Pancreas (tissue), 10 donors: ENCODE data around the gene DUSP12. TPM values are rescaled to one million over a fixed set of nuclear protein-coding genes. Genes with fewer than 3 reads are reported as not detected.

Experiments used
- ATAC-seq, 4 donors: fragments of 200-7000 bp; cut with Tn5 transposase; one replicate each; pipeline versions ENCODE4 v1.8.0 to v1.9.1; 2020; ENCODE audit warnings: mild to moderate bottlenecking in 4 of 4, moderate library complexity in 4 of 4
- DNase-seq, 6 donors: peaks; one replicate each; pipeline ENCODE4 v3.0.0-alpha.2; 2020
- FAIRE-seq: peaks from 2 replicates; lab custom pipeline; 2012; peaks lifted over from hg19 to GRCh38; lab: Jason Lieb, UNC
- H3K27ac ChIP-seq, 4 donors: fragments of 200-600 bp; sonication (generic); 1 replicate in 3 of 4; 2 replicates in 1 of 4; pipeline versions ENCODE4 v1.5.0 to v1.8.0; 2020
- H3K27me3 ChIP-seq, 4 donors: fragments of 200-600 bp; one replicate each; pipeline ENCODE4 v1.8.0; 2021
- H3K36me3 ChIP-seq, 3 donors: fragments of 200-600 bp; sonication (generic) in 1 of 3; one replicate each; pipeline versions ENCODE4 v1.5.0 to v1.8.0; 2020 to 2021
- H3K4me1 ChIP-seq, 3 donors: fragments of 200-600 bp; one replicate each; pipeline ENCODE4 v1.8.0; 2021
- H3K4me3 ChIP-seq, 4 donors: fragments of 200-600 bp; sonication (generic) in 2 of 4; one replicate each; pipeline versions ENCODE4 v1.5.0 to v1.8.0; 2020 to 2021
- H3K9me3 ChIP-seq, 4 donors: fragments of 200-600 bp; one replicate each; pipeline ENCODE4 v1.8.0; 2021
- WGBS, 2 donors: extraction: QIAGEN DNeasy Blood & Tissue Kit; methylation state at CpG; one replicate each; pipeline ENCODE4 v1.1.7; 2013; 5-methylcytosine and 5-hydroxymethylcytosine counted together
- intact Hi-C, 3 donors: fragments of 100-400 bp; cut with DNase I; formaldehyde crosslinking; loops; one replicate each; pipeline versions ENCODE4 v1.11.1 to v1.14.2; 2022
- polyA plus RNA-seq, 2 donors: library from polyadenylated mRNA; stranded (reverse); fragments of 200-250 nt; gene quantifications; one replicate each; pipeline ENCODE4 v1.2.3, GENCODE V29; 2013
- total RNA-seq, 6 donors: library from RNA; stranded (reverse); fragmentation: NEBNext Ultra II Directional in 4 of 6; extraction: Animal tissue kit (Norgen Biotek cat#: 25700) in 4 of 6; gene quantifications; one replicate each; pipeline versions ENCODE4 v1.2.1 to v1.2.4, GENCODE V29; 2021 to 2023
- TF ChIP-seq, protein P1 (sequence below), 4 donors: fragments of 200-600 bp; sonication (generic) in 3 of 4; IDR thresholded peaks; one replicate each; pipeline versions ENCODE4 v1.5.0 to v1.8.0; 2021; ENCODE audit warnings: antibody characterized with exemption in 4 of 4
- donor health status: healthy with polysubstance abuse.
- donor health status: DM: no; HTN: no; CAD: no; lungs with moderate emphysema.
- donor health status: DM: no; HTN: no; CAD: no.
- donor health status: control.
- donor health status: control.
- donor health status: Bipolar disorder and iron deficiency.
- donor health status: DM: yes; HTN: yes; CAD: no.
- donor health status: DM: no; HTN: no; CAD: no.
- donor health status: DM: no; HTN: no; CAD: no.
- donor health status: DM: yes; HTN: yes; CAD: no.

Gene DUSP12
- total and polyA plus RNA-seq, 8 donors: 5.7 to 16.0 (median 9.1) TPM

GRCh38 chr1:161718559-161719324 is 30.8 kb upstream of the DUSP12 start:
- WGBS, 2 donors: 71 to 84% methylated on average over 8 of the region's 8 CpGs
- H3K27ac ChIP-seq: no peak overlapping the region
- no peaks in the 10 kb centered on the region for H3K9me3 ChIP-seq
- intact Hi-C loops: no loop called here
- peak in 1 of 4 donors; percentile 12 for ATAC-seq
- DNase-seq: no peak
- TF ChIP-seq, protein P1, sequence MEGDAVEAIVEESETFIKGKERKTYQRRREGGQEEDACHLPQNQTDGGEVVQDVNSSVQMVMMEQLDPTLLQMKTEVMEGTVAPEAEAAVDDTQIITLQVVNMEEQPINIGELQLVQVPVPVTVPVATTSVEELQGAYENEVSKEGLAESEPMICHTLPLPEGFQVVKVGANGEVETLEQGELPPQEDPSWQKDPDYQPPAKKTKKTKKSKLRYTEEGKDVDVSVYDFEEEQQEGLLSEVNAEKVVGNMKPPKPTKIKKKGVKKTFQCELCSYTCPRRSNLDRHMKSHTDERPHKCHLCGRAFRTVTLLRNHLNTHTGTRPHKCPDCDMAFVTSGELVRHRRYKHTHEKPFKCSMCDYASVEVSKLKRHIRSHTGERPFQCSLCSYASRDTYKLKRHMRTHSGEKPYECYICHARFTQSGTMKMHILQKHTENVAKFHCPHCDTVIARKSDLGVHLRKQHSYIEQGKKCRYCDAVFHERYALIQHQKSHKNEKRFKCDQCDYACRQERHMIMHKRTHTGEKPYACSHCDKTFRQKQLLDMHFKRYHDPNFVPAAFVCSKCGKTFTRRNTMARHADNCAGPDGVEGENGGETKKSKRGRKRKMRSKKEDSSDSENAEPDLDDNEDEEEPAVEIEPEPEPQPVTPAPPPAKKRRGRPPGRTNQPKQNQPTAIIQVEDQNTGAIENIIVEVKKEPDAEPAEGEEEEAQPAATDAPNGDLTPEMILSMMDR (IDR thresholded peaks at IDR 0.05): no peak
- no peaks in the 10 kb centered on the region for H3K4me1 ChIP-seq
- H3K4me3 ChIP-seq: no peak overlapping the region
- no peaks in the 10 kb centered on the region for H3K36me3 ChIP-seq
- no peaks in the 10 kb centered on the region for H3K27me3 ChIP-seq
- no peak for FAIRE-seq

GRCh38 chr1:161719325-161719611 is 30.3 kb upstream of the DUSP12 start:
- intact Hi-C loops: no loop called here
- TF ChIP-seq, protein P1 (IDR thresholded peaks at IDR 0.05): no peak
- no peaks in the 10 kb centered on the region for H3K27me3 ChIP-seq
- no peaks in the 10 kb centered on the region for H3K9me3 ChIP-seq
- H3K36me3 ChIP-seq: no peaks in the 10 kb centered on the region
- no peaks in the 10 kb centered on the region for H3K4me1 ChIP-seq
- no peak overlapping the region for H3K27ac ChIP-seq
- no peak for ATAC-seq
- WGBS, 2 donors: 90 to 91% methylated on average over 1 of the region's 1 CpG
- H3K4me3 ChIP-seq: no peak overlapping the region
- FAIRE-seq: no peak
- no peak for DNase-seq

DNA sequence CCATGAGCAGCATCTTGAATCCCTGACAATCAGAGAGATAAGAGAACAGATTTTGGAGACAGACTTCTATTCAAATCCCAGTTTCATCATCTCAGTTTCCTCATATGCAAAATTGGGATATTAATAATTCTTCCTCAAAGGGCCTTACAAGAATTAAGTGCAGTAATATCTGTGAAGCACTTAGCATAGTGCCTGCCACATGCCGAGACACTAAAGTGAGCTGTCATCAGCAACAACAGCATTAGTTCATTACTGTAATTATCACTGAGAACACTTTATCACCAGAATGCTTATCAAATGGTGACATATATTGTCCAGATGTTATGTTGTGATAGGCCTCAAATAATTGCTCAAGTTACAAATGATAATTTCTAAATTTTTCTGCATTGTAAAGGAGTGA is 29.2 kb upstream of the DUSP12 start:
- no peaks in the 10 kb centered on the region for H3K36me3 ChIP-seq
- ATAC-seq: no peak
- no peaks in the 10 kb centered on the region for H3K27me3 ChIP-seq
- H3K27ac ChIP-seq: no peak overlapping the region
- H3K4me3 ChIP-seq: no peak overlapping the region
- no peaks in the 10 kb centered on the region for H3K9me3 ChIP-seq
- TF ChIP-seq, protein P1 (IDR thresholded peaks at IDR 0.05): no peak
- intact Hi-C loops: no loop called here
- WGBS, 2 donors: 79 to 89% methylated on average over 1 of the region's 1 CpG
- peaks cover 0 to 3% (median 0%) of the 10 kb centered on the region in 3 donors for H3K4me1 ChIP-seq
- FAIRE-seq: no peak
- no peak for DNase-seq

DNA sequence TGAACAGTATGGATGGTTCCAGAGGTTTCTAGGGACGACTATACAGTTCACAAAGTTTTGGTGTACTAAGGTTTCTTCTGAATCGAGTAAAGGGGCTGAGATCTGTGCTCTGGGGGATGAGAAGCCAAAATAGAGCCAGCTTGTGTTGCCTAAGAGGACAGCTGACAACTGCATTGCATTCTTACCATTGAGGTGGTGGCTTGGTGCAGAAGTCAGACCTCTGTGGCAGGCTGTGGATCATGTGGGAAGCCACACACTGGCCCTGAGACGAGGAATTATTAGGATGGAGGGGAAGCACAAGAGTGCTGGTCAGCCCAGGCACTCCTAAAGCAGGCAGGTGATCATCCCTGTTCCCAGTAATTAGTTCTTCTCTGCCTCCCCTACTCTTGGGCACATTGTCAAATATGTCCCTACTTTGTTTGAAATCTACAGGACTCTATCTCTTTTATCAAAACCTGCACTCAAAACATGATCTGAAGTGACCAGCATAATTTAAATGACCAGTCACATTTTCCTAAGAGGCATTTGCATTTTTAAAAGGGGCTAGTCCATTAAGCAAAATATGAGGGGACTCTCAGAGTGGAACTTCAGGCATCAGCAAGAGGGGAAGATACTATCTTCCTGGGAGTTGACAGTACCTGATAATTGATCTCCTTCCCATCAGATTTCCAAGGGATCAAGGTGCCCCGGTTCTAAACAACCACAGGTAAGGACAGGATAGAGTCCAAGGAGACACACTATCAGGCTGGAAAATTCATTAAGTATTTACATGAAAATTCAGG is 28.4 kb upstream of the DUSP12 start, which contains the start of gene FCRLB:
FCRLB (plus strand) TSS at position 589 of the 782 bp plus-strand sequence. CDS start 1,129 bp downstream, outside the sequence.
- ATAC-seq (no peak), FAIRE-seq (no peak), DNase-seq (no peak)
- no peaks in the 10 kb centered on the region for H3K27me3 ChIP-seq
- H3K4me1 ChIP-seq: peaks cover 0 to 7% (median 0%) of the 10 kb centered on the region in 3 donors
- TF ChIP-seq, protein P1 (IDR thresholded peaks at IDR 0.05): no peak
- no peak within 1 kb of the TSS for H3K4me3 ChIP-seq
- WGBS, 2 donors: 32 to 44% methylated on average over 4 of the region's 4 CpGs
- no peaks in the 10 kb centered on the region for H3K9me3 ChIP-seq
- no peaks in the 10 kb centered on the region for H3K36me3 ChIP-seq
- intact Hi-C loops: no loop called here
- H3K27ac ChIP-seq: no peak within 1 kb of the TSS
